Pancreas (tissue), 10 donors: ENCODE data around the gene TBK1. TPM values are rescaled to one million over a fixed set of nuclear protein-coding genes. Genes with fewer than 3 reads are reported as not detected.

ENCODE experiments used
- ATAC-seq, 4 donors: fragments of 200-7000 bp; cut with Tn5 transposase; one replicate each; pipeline versions ENCODE4 v1.8.0 to v1.9.1; 2020; ENCODE audit warnings: mild to moderate bottlenecking in 4 of 4, moderate library complexity in 4 of 4
- DNase-seq, 6 donors: peaks; one replicate each; pipeline ENCODE4 v3.0.0-alpha.2; 2020
- FAIRE-seq: peaks from 2 replicates; lab custom pipeline; 2012; peaks lifted over from hg19 to GRCh38; lab: Jason Lieb, UNC
- H3K27ac ChIP-seq, 4 donors: fragments of 200-600 bp; sonication (generic); 1 replicate in 3 of 4; 2 replicates in 1 of 4; pipeline versions ENCODE4 v1.5.0 to v1.8.0; 2020
- H3K27me3 ChIP-seq, 4 donors: fragments of 200-600 bp; one replicate each; pipeline ENCODE4 v1.8.0; 2021
- H3K36me3 ChIP-seq, 3 donors: fragments of 200-600 bp; sonication (generic) in 1 of 3; one replicate each; pipeline versions ENCODE4 v1.5.0 to v1.8.0; 2020 to 2021
- H3K4me1 ChIP-seq, 3 donors: fragments of 200-600 bp; one replicate each; pipeline ENCODE4 v1.8.0; 2021
- H3K4me3 ChIP-seq, 4 donors: fragments of 200-600 bp; sonication (generic) in 2 of 4; one replicate each; pipeline versions ENCODE4 v1.5.0 to v1.8.0; 2020 to 2021
- H3K9me3 ChIP-seq, 4 donors: fragments of 200-600 bp; one replicate each; pipeline ENCODE4 v1.8.0; 2021
- CTCF ChIP-seq, 4 donors: fragments of 200-600 bp; sonication (generic) in 3 of 4; IDR thresholded peaks; one replicate each; pipeline versions ENCODE4 v1.5.0 to v1.8.0; 2021; ENCODE audit warnings: antibody characterized with exemption in 4 of 4
- WGBS, 2 donors: extraction: QIAGEN DNeasy Blood & Tissue Kit; methylation state at CpG; one replicate each; pipeline ENCODE4 v1.1.7; 2013; 5-methylcytosine and 5-hydroxymethylcytosine counted together
- intact Hi-C, 3 donors: fragments of 100-400 bp; cut with DNase I; formaldehyde crosslinking; loops; one replicate each; pipeline versions ENCODE4 v1.11.1 to v1.14.2; 2022
- polyA plus RNA-seq, 2 donors: library from polyadenylated mRNA; stranded (reverse); fragments of 200-250 nt; gene quantifications; one replicate each; pipeline ENCODE4 v1.2.3, GENCODE V29; 2013
- total RNA-seq, 6 donors: library from RNA; stranded (reverse); fragmentation: NEBNext Ultra II Directional in 4 of 6; extraction: Animal tissue kit (Norgen Biotek cat#: 25700) in 4 of 6; gene quantifications; one replicate each; pipeline versions ENCODE4 v1.2.1 to v1.2.4, GENCODE V29; 2021 to 2023
- donor health status: healthy with polysubstance abuse.
- donor health status: DM: no; HTN: no; CAD: no; lungs with moderate emphysema.
- donor health status: DM: no; HTN: no; CAD: no.
- donor health status: control.
- donor health status: control.
- donor health status: Bipolar disorder and iron deficiency.
- donor health status: DM: yes; HTN: yes; CAD: no.
- donor health status: DM: no; HTN: no; CAD: no.
- donor health status: DM: no; HTN: no; CAD: no.
- donor health status: DM: yes; HTN: yes; CAD: no.

Gene TBK1
- total and polyA plus RNA-seq, 8 donors: 4.2 to 9.7 (median 6.2) TPM

GRCh38 chr12:64419696-64420095 lies 32.2 kb upstream of the TBK1 start:
- peaks cover 2 to 83% (median 39%) of the 10 kb centered on the region in 3 donors for H3K36me3 ChIP-seq

GRCh38 chr12:64427988-64428387 lies 23.9 kb upstream of the TBK1 start:
- Histone ChIP-seq H3K27me3 (no peaks in the 10 kb centered on the region), H3K4me1 (peaks cover 0 to 8% (median 0%) of the 10 kb centered on the region in 3 donors), H3K27ac (no peak overlapping the region), H3K9me3 (no peaks in the 10 kb centered on the region), H3K36me3 (peaks cover 0 to 73% (median 27%) of the 10 kb centered on the region in 3 donors), H3K4me3 (no peak overlapping the region)
- TF ChIP-seq CTCF (IDR thresholded peaks at IDR 0.05): no peak
- intact Hi-C loops: no loop called here
- 10 to 11% methylated on average over 1 of the region's 1 CpG for whole genome bisulfite sequencing, 2 donors
- FAIRE-seq: no peak
- ATAC-seq: peak in 1 of 4 donors; percentile 62
- no peak for DNase-seq

More at GRCh38 chr12:64419696-64420095, 32.2 kb upstream of the TBK1 start:
- TF ChIP-seq CTCF (IDR thresholded peaks at IDR 0.05): no peak
- intact Hi-C loops: no loop called here
- DNase-seq: no peak
- H3K27ac ChIP-seq: no peak overlapping the region
- H3K4me3 ChIP-seq: no peak overlapping the region
- H3K27me3 ChIP-seq: no peaks in the 10 kb centered on the region
- 66 to 73% methylated on average over 3 of the region's 3 CpGs for WGBS, 2 donors
- FAIRE-seq: no peak
- no peak for ATAC-seq
- no peaks in the 10 kb centered on the region for H3K9me3 ChIP-seq
- no peaks in the 10 kb centered on the region for H3K4me1 ChIP-seq

GRCh38 chr12:64428956-64429355 lies 23.0 kb upstream of the TBK1 start:
- H3K9me3 ChIP-seq: no peaks in the 10 kb centered on the region
- no peak for TF ChIP-seq CTCF (IDR thresholded peaks at IDR 0.05)
- H3K4me1 ChIP-seq: peaks cover 0 to 8% (median 0%) of the 10 kb centered on the region in 3 donors
- no peak overlapping the region for H3K27ac ChIP-seq
- FAIRE-seq: no peak
- peaks cover 0 to 71% (median 21%) of the 10 kb centered on the region in 3 donors for H3K36me3 ChIP-seq
- no peaks in the 10 kb centered on the region for H3K27me3 ChIP-seq
- WGBS, 2 donors: 79 to 83% methylated on average over 4 of the region's 4 CpGs
- ATAC-seq: no peak
- DNase-seq: no peak
- H3K4me3 ChIP-seq: no peak overlapping the region
- intact Hi-C loops: no loop called here

DNA sequence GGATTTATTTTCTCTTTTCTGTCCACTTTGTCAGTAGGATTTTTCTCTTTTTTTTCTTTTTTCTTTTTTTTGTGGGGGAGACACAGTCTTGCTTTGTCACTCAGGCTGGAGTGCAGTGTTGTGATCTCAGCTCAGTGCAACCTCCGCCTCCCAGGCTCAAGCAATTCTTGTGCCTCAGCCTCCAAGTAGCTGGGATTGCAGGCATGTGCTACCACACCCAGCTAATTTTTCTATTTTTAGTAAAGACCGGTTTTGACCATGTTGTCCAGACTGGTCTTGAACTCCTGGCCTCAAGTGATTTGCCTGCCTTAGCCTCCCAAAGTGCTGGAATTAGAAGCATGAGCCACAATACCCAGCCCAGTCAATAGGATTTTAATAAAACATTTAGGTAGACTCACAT lies 21.0 kb upstream of the TBK1 start:
- Histone ChIP-seq H3K36me3 (peaks cover 0 to 71% (median 11%) of the 10 kb centered on the region in 3 donors), H3K4me3 (no peak overlapping the region), H3K27me3 (no peaks in the 10 kb centered on the region), H3K9me3 (no peaks in the 10 kb centered on the region), H3K27ac (no peak overlapping the region), H3K4me1 (peaks cover 0 to 8% (median 0%) of the 10 kb centered on the region in 3 donors)
- no peak for TF ChIP-seq CTCF (IDR thresholded peaks at IDR 0.05)
- DNase-seq (no peak), ATAC-seq (no peak), FAIRE-seq (no peak)
- WGBS, 2 donors: 64 to 73% methylated on average over 2 of the region's 2 CpGs
- intact Hi-C loops: no loop called here

DNA sequence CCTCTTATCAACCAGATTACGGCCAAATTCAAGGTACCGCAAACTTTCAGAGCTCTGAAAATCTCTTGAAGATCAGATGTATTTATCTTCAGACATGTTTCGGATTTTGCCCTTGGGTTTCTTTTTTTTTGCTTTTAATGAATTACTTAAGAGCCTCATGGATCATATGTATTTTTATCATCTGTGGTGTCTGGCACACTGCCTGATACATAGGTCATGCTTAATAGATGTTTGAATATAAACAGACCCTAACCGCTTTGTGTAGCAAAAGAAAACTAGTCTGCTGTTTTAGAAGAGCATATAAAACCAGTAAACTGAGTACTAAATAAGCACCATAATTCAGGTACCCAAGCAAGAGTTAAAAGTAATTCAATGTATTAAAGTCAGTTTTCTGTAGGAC lies 20.1 kb upstream of the TBK1 start:
- H3K27ac ChIP-seq: no peak overlapping the region
- peaks cover 0 to 72% (median 11%) of the 10 kb centered on the region in 3 donors for H3K36me3 ChIP-seq
- H3K9me3 ChIP-seq: no peaks in the 10 kb centered on the region
- ATAC-seq (no peak), DNase-seq (no peak), FAIRE-seq (no peak)
- peaks cover 0 to 8% (median 0%) of the 10 kb centered on the region in 3 donors for H3K4me1 ChIP-seq
- 80 to 82% methylated on average over 4 of the region's 4 CpGs for WGBS, 2 donors
- H3K27me3 ChIP-seq: no peaks in the 10 kb centered on the region
- no peak overlapping the region for H3K4me3 ChIP-seq
- no peak for TF ChIP-seq CTCF (IDR thresholded peaks at IDR 0.05)
- intact Hi-C loops: no loop called here
